GM12892 (cell line): ENCODE results near the gene EXPH5.

Source experiments
- POLR2A ChIP-seq: IDR thresholded peaks from 2 replicates; pipeline ENCODE4 v1.6.1; 2011; ENCODE audit warnings: low read depth, low read length, control low read depth
- POLR2AphosphoS5 ChIP-seq: IDR thresholded peaks from 2 replicates; pipeline ENCODE4 v1.6.1; 2011; ENCODE audit warnings: low read depth, low read length, control low read depth

DNA sequence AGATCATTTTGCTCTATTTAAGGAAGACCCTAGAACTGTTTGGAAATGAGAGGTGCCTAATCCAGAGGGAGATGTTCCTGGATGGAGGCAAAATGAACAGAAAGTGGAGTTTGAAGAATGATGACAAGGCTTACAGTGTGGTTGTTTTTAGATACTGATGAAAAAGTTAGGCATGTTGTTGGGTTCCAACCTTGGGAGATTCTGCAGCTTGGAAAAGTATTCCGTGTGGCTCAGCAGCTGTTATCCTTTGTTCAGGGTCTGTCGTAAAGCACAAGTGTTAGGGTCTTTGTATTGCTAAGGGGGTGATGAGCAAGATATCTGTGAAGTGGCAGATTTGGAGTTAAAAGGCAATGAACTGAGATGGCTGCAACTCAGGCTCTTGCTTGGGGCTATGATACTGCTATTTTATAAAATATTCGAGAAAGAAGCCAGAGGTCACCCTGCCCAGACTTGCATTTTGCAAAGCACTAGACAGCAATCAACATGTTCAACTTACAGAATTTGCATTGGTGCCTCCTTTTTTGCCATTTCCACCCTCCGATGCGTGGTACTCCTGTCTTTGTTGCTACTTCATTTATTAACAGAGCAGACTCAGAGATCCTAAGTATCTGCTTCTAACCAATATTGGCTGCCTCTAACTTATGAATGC lies 50.1 kb downstream of the EXPH5 start:
- no peak for TF ChIP-seq POLR2A
- TF ChIP-seq POLR2AphosphoS5, result no peak
